ENCODE results near the gene LENG1. TPM values are rescaled to one million over a fixed set of nuclear protein-coding genes. Genes with fewer than 3 reads are reported as not detected.

The LENG1 gene
- total RNA-seq, 1 donor = 4.7 TPM

GRCh38 chr19:54206831-54207177 lies 47.3 kb upstream of the LENG1 start:
- H3K4me1 ChIP-seq (ENCODE audit: insufficient read depth, low read length) = peaks cover 82% of the 10 kb centered on the region
- H3K27me3 ChIP-seq (ENCODE audit: insufficient read depth, low read length) = no peaks in the 10 kb centered on the region
- H3K79me2 ChIP-seq (ENCODE audit: insufficient read depth, low read length) = peaks cover 76% of the 10 kb centered on the region
- no peaks in the 10 kb centered on the region for H3K9me3 ChIP-seq (ENCODE audit: low read depth, low read length)
- peaks cover 69% of the 10 kb centered on the region for H3K36me3 ChIP-seq (ENCODE audit: insufficient read depth, low read length)
- no peak overlapping the region for H3K27ac ChIP-seq (ENCODE audit: low read depth, low read length)
- peaks cover 93% of the 10 kb centered on the region for H4K20me1 ChIP-seq (ENCODE audit: insufficient read depth, low read length)
- H3K4me2 ChIP-seq (ENCODE audit: insufficient read depth, low read length) = no peak overlapping the region
- no peak overlapping the region for H2AFZ ChIP-seq (ENCODE audit: low read length)
- TF ChIP-seq CTCF (IDR thresholded peaks at IDR 0.05; ENCODE audit: extremely low read depth, low read depth, low read length) = no peak
- DNase-seq (ENCODE audit: insufficient read length, low spot score, missing footprints) = no peak
- no peak overlapping the region for H3K4me3 ChIP-seq (ENCODE audit: insufficient read depth, low read length)

GRCh38 chr19:54206030-54206830 lies 46.7 kb upstream of the LENG1 start:
- H3K36me3 ChIP-seq (ENCODE audit: insufficient read depth, low read length) = peaks cover 74% of the 10 kb centered on the region
- H4K20me1 ChIP-seq (ENCODE audit: insufficient read depth, low read length) = peaks cover 96% of the 10 kb centered on the region
- no peaks in the 10 kb centered on the region for H3K9me3 ChIP-seq (ENCODE audit: low read depth, low read length)
- peaks cover 80% of the 10 kb centered on the region for H3K79me2 ChIP-seq (ENCODE audit: insufficient read depth, low read length)
- no peak overlapping the region for H3K4me2 ChIP-seq (ENCODE audit: insufficient read depth, low read length)
- H3K4me1 ChIP-seq (ENCODE audit: insufficient read depth, low read length) = peaks cover 87% of the 10 kb centered on the region
- no peak for TF ChIP-seq CTCF (IDR thresholded peaks at IDR 0.05; ENCODE audit: extremely low read depth, low read depth, low read length)
- no peaks in the 10 kb centered on the region for H3K27me3 ChIP-seq (ENCODE audit: insufficient read depth, low read length)
- no peak overlapping the region for H3K4me3 ChIP-seq (ENCODE audit: insufficient read depth, low read length)
- DNase-seq (ENCODE audit: insufficient read length, low spot score, missing footprints) = peak; percentile 8
- no peak overlapping the region for H2AFZ ChIP-seq (ENCODE audit: low read length)
- no peak overlapping the region for H3K27ac ChIP-seq (ENCODE audit: low read depth, low read length)

GRCh38 chr19:54204767-54205468 lies 45.4 kb upstream of the LENG1 start:
- TF ChIP-seq CTCF (IDR thresholded peaks at IDR 0.05; ENCODE audit: extremely low read depth, low read depth, low read length) = no peak
- no peaks in the 10 kb centered on the region for H3K9me3 ChIP-seq (ENCODE audit: low read depth, low read length)
- no peak overlapping the region for H3K27ac ChIP-seq (ENCODE audit: low read depth, low read length)
- H3K4me3 ChIP-seq (ENCODE audit: insufficient read depth, low read length) = no peak overlapping the region
- H3K4me2 ChIP-seq (ENCODE audit: insufficient read depth, low read length) = peak overlapping the region; percentile 100
- peak; percentile 39 for DNase-seq (ENCODE audit: insufficient read length, low spot score, missing footprints)
- peaks cover 80% of the 10 kb centered on the region for H3K79me2 ChIP-seq (ENCODE audit: insufficient read depth, low read length)
- peaks cover 89% of the 10 kb centered on the region for H4K20me1 ChIP-seq (ENCODE audit: insufficient read depth, low read length)
- peaks cover 76% of the 10 kb centered on the region for H3K4me1 ChIP-seq (ENCODE audit: insufficient read depth, low read length)
- H2AFZ ChIP-seq (ENCODE audit: low read length) = no peak overlapping the region
- no peaks in the 10 kb centered on the region for H3K27me3 ChIP-seq (ENCODE audit: insufficient read depth, low read length)
- peaks cover 75% of the 10 kb centered on the region for H3K36me3 ChIP-seq (ENCODE audit: insufficient read depth, low read length)

GRCh38 chr19:54203151-54203611 lies 43.7 kb upstream of the LENG1 start:
- peak overlapping the region; percentile 100 for H3K4me2 ChIP-seq (ENCODE audit: insufficient read depth, low read length)
- no peak for TF ChIP-seq CTCF (IDR thresholded peaks at IDR 0.05; ENCODE audit: extremely low read depth, low read depth, low read length)
- no peaks in the 10 kb centered on the region for H3K9me3 ChIP-seq (ENCODE audit: low read depth, low read length)
- peaks cover 70% of the 10 kb centered on the region for H3K36me3 ChIP-seq (ENCODE audit: insufficient read depth, low read length)
- H3K27ac ChIP-seq (ENCODE audit: low read depth, low read length) = peak overlapping the region; percentile 100
- no peaks in the 10 kb centered on the region for H3K27me3 ChIP-seq (ENCODE audit: insufficient read depth, low read length)
- H3K4me3 ChIP-seq (ENCODE audit: insufficient read depth, low read length) = peak overlapping the region; percentile 97
- H3K4me1 ChIP-seq (ENCODE audit: insufficient read depth, low read length) = peaks cover 58% of the 10 kb centered on the region
- peaks cover 75% of the 10 kb centered on the region for H3K79me2 ChIP-seq (ENCODE audit: insufficient read depth, low read length)
- H2AFZ ChIP-seq (ENCODE audit: low read length) = no peak overlapping the region
- peaks cover 73% of the 10 kb centered on the region for H4K20me1 ChIP-seq (ENCODE audit: insufficient read depth, low read length)
- no peak for DNase-seq (ENCODE audit: insufficient read length, low spot score, missing footprints)
